K562 (cell line): ENCODE measurements around the gene SPEG. TPM values are rescaled to one million over a fixed set of nuclear protein-coding genes. Genes with fewer than 3 reads are reported as not detected.
A peak's percentile ranks its signal among the peaks of the same experiment; 100 is the strongest.

Experiments used
- AFF1 ChIP-seq, 2 experiments: fragments of 450-650 bp; IDR thresholded peaks; 2 replicates each; pipeline ENCODE4 v1.6.1; 2018; ENCODE audit warnings: mild to moderate bottlenecking in 2 of 2, low read depth in 1 of 2; ENCODE audit not compliant: partially characterized antibody in 2 of 2
- CBFA2T3 ChIP-seq: fragments of 450-650 bp; IDR thresholded peaks from 2 replicates; pipeline ENCODE4 v1.6.1; 2017
- CHCHD3 ChIP-seq: fragments of 250-450 bp; sonication (Bioruptor Pico); IDR thresholded peaks from 2 replicates; pipeline ENCODE4 v2.1.2; 2022; ENCODE audit warnings: mild to moderate bottlenecking
- DACH1 ChIP-seq: fragments of 450-650 bp; IDR thresholded peaks from 2 replicates; pipeline ENCODE4 v1.6.1; 2018; ENCODE audit not compliant: partially characterized antibody
- EP300 ChIP-seq: IDR thresholded peaks from 2 replicates; pipeline ENCODE4 v1.6.1; 2012; ENCODE audit warnings: low read length, improper control_type of control experiment
- ETV1 ChIP-seq: fragments of 450-650 bp; conservative IDR thresholded peaks from 2 replicates; pipeline ENCODE4 v1.6.1; 2016; ENCODE audit warnings: missing genetic modification characterization, control low read depth, low read depth, missing compliant biosample characterization
- HCFC1 ChIP-seq: IDR thresholded peaks from 2 replicates; pipeline ENCODE4 v1.6.1; 2012; ENCODE audit warnings: low read depth, low read length, improper control_type of control experiment
- NCOR1 ChIP-seq: fragments of 450-650 bp; IDR thresholded peaks from 2 replicates; pipeline ENCODE4 v1.6.1; 2016; ENCODE audit warnings: mild to moderate bottlenecking, moderate library complexity
- NFIC ChIP-seq: fragments of 450-650 bp; IDR thresholded peaks from 2 replicates; pipeline ENCODE4 v1.6.1; 2017; ENCODE audit warnings: mild to moderate bottlenecking, inconsistent platforms
- PHF8 ChIP-seq: fragments of 200-600 bp; sonication (generic); IDR thresholded peaks from 2 replicates; pipeline ENCODE4 v1.6.1; 2012; ENCODE audit warnings: mixed run types, mild to moderate bottlenecking, inconsistent platforms, low read length, moderate library complexity, borderline replicate concordance
- SREBF2 ChIP-seq: sonication (generic); formaldehyde crosslinking; IDR thresholded peaks from 2 replicates; pipeline ENCODE4 v1.4.0; 2020; ENCODE audit warnings: mild to moderate bottlenecking, missing genetic modification reagents
- TAL1 ChIP-seq: fragments of 450-650 bp; IDR thresholded peaks from 2 replicates; pipeline ENCODE4 v1.6.1; 2016; ENCODE audit warnings: mild to moderate bottlenecking
- VEZF1 ChIP-seq: fragments of 200-800 bp; sonication (Bioruptor generic); IDR thresholded peaks from 2 replicates; pipeline ENCODE4 v1.6.1; 2017; ENCODE audit warnings: missing genetic modification characterization, missing compliant biosample characterization
- ZBTB7A ChIP-seq: IDR thresholded peaks from 2 replicates; pipeline ENCODE4 v1.6.1; 2011; ENCODE audit warnings: low read depth, mild to moderate bottlenecking, low read length, moderate library complexity, borderline replicate concordance; ENCODE audit not compliant: control insufficient read depth
- ZNF184 ChIP-seq: sonication (generic); formaldehyde crosslinking; IDR thresholded peaks from 2 replicates; pipeline ENCODE4 v1.5.0; 2020; ENCODE audit warnings: missing genetic modification reagents
- ZNF408 ChIP-seq: fragments of 250-450 bp; sonication (Bioruptor Pico); IDR thresholded peaks from 2 replicates; pipeline ENCODE4 v1.4.0; 2020; ENCODE audit warnings: low read depth, mild to moderate bottlenecking, moderate library complexity
- polyA plus RNA-seq, 8 experiments: library from polyadenylated mRNA; depleted of rRNA in 4 of 8; stranded (reverse) in 5 of 8; unstranded in 3 of 8; fragments of >200 nt; fragmentation: Nextera tagmentation in 2 of 8; fragmentation: Illumina TruSeq in 1 of 8; extraction: Ambion mirVana in 2 of 8; extraction: Trizol in 1 of 8; gene quantifications; 2 replicates each; pipeline versions ENCODE4 v1.2.1 to v1.2.3, GENCODE V29; 2011 to 2014; ENCODE audit warnings: inconsistent platforms in 1 of 8, missing spikeins in 1 of 8
- total RNA-seq, 7 experiments: library from RNA; depleted of rRNA in 6 of 7; stranded (reverse); fragments of >200 nt in 6 of 7; fragmentation: Illumina TruSeq in 2 of 7; extraction: Trizol in 2 of 7; gene quantifications; 2 replicates each; pipeline versions ENCODE4 v1.2.1 to v1.2.3, GENCODE V29; 2011 to 2021; ENCODE audit warnings: low replicate concordance in 1 of 7
- TF ChIP-seq, protein P1 (sequence below): fragments of 450-650 bp; IDR thresholded peaks from 2 replicates; pipeline ENCODE4 v1.6.1; 2017; ENCODE audit warnings: antibody characterized with exemption, mild to moderate bottlenecking

Gene SPEG
- total and polyA plus RNA-seq, 9 of the 15 experiments (the other 6 are each of a cell fraction or from before 2014, with no cell fraction given): 0.49 to 8.7 (median 3.0) TPM

- TF ChIP-seq EP300: peak; percentile 5; the same call in 1 of the 2 replicates
- TF ChIP-seq TAL1: peak; percentile 34; the same call in 1 of the 2 replicates
- TF ChIP-seq NFIC: peak; percentile 63
- no peak for TF ChIP-seq ZNF408 (CRISPR knock-in tag)
- TF ChIP-seq SREBF2 (CRISPR knock-in tag): no peak
- TF ChIP-seq, protein P1, sequence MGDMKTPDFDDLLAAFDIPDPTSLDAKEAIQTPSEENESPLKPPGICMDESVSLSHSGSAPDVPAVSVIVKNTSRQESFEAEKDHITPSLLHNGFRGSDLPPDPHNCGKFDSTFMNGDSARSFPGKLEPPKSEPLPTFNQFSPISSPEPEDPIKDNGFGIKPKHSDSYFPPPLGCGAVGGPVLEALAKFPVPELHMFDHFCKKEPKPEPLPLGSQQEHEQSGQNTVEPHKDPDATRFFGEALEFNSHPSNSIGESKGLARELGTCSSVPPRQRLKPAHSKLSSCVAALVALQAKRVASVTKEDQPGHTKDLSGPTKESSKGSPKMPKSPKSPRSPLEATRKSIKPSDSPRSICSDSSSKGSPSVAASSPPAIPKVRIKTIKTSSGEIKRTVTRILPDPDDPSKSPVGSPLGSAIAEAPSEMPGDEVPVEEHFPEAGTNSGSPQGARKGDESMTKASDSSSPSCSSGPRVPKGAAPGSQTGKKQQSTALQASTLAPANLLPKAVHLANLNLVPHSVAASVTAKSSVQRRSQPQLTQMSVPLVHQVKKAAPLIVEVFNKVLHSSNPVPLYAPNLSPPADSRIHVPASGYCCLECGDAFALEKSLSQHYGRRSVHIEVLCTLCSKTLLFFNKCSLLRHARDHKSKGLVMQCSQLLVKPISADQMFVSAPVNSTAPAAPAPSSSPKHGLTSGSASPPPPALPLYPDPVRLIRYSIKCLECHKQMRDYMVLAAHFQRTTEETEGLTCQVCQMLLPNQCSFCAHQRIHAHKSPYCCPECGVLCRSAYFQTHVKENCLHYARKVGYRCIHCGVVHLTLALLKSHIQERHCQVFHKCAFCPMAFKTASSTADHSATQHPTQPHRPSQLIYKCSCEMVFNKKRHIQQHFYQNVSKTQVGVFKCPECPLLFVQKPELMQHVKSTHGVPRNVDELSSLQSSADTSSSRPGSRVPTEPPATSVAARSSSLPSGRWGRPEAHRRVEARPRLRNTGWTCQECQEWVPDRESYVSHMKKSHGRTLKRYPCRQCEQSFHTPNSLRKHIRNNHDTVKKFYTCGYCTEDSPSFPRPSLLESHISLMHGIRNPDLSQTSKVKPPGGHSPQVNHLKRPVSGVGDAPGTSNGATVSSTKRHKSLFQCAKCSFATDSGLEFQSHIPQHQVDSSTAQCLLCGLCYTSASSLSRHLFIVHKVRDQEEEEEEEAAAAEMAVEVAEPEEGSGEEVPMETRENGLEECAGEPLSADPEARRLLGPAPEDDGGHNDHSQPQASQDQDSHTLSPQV: 0 out of 2 replicates have a peak, but pooled peaks have one; percentile 39
- TF ChIP-seq CBFA2T3: peak; percentile 57; the same call in 1 of the 2 replicates
- no peak for TF ChIP-seq AFF1 (IDR thresholded peaks at IDR 0.05; ENCODE audit: low read depth in 1 of 2, partially characterized antibody in 2 of 2)
- 0 out of 2 replicates have a peak, but pooled peaks have one; percentile 48 for TF ChIP-seq NCOR1
- peak; percentile 23; the same call in 1 of the 2 replicates for TF ChIP-seq VEZF1 (CRISPR knock-in tag)
- no peak for TF ChIP-seq CHCHD3 (CRISPR knock-in tag)
- TF ChIP-seq ZBTB7A: peak; percentile 35; the same call in 1 of the 2 replicates
- 0 out of 2 replicates have a peak, but pooled peaks have one; percentile 14 for TF ChIP-seq ETV1 (tag)
- TF ChIP-seq PHF8: peak; percentile 30; the same call in 1 of the 2 replicates
- peak; percentile 9 for TF ChIP-seq DACH1
- no peak for TF ChIP-seq ZNF184 (CRISPR knock-in tag)
- TF ChIP-seq HCFC1: no peak
- TF ChIP-seq, all 486 proteins: peak for 16
These were observed 15.1 kb upstream of the SPEG start (continued) for GRCh38 chr2:219419331-219420197.
